8988T (cell line): ENCODE measurements around the gene EIF4A2.

Source experiments
- DNase-seq: peaks from one replicate; pipeline ENCODE4 v3.0.0; 2011

The EIF4A2 gene

GRCh38 chr3:186783058-186783730 lies at the start of gene EIF4A2:
Gene EIF4A2 (plus strand): TSS chr3:186783577. CDS start chr3:186783611, 34 bp downstream.
- peak; percentile 87 for DNase-seq

DNA sequence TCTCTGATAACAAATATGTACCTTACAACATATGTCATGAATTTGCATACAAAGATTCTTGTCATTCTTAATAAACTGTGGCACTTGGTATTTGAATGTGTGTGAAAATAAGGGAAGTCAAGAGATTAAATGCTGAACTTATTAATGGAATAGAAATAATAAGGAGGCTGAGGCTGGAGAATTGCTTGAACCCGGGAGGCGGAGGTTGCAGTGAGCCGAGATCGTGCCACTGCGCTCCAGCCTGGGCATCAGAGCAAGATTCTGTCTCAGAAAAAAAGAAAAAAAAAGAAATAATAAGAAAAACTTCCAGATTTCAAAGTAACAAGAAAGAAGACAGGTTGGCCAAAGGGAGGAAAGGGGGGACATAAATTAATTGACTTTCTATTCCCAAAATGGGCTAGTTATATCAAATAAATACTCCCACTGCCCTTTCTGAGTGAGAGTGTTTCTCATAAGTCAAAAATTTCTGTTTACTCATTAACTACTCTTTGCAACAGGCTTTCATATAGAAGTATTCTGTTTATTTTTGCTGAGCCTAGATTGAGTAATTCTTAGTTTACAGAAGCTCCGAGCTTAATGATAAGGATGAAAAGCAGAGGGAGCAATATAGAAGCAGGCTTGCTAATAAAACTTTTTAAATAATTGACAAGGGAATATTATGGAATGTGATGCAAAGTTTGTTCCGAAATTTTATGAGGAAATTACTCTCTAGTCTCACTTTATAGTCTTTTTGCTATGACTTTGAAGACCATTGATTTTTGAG lies 40.6 kb upstream of the EIF4A2 start:
- no peak for DNase-seq

GRCh38 chr3:186743666-186744065 lies 39.7 kb upstream of the EIF4A2 start:
- no peak for DNase-seq

GRCh38 chr3:186746008-186746407 lies 37.4 kb upstream of the EIF4A2 start:
- peak; percentile 50 for DNase-seq

GRCh38 chr3:186750316-186750715 lies 33.1 kb upstream of the EIF4A2 start:
- no peak for DNase-seq

DNA sequence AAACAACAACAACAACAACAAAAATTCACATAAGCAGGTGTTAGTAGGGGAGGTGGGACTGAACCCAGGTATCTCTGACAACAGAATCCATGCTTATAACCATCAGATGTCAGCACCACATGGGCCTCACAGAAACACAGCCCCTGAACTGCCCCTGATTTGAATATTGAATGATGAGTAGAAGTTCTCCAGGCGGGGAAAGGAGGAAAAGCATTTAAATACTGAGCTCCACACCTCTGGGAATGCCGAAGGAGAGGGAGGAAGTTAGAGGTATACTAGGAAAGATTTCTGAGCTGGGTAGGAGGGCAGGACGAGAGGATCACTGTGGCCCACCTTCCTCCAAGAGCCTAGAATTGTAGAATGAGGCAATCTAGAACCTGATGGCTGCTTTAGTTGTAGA lies 31.9 kb upstream of the EIF4A2 start:
- DNase-seq: no peak

GRCh38 chr3:186754006-186754405 lies 29.4 kb upstream of the EIF4A2 start:
- no peak for DNase-seq

GRCh38 chr3:186754871-186755270 lies 28.5 kb upstream of the EIF4A2 start:
- no peak for DNase-seq

- no peak for DNase-seq
Measured at GRCh38 chr3:186757214-186757613, 26.2 kb upstream of the EIF4A2 start.

- no peak for DNase-seq
Measured at GRCh38 chr3:186757686-186758220, 25.6 kb upstream of the EIF4A2 start.

GRCh38 chr3:186759231-186759930 lies 24.0 kb upstream of the EIF4A2 start:
- no peak for DNase-seq

- no peak for DNase-seq
Measured at GRCh38 chr3:186760141-186760833, 23.1 kb upstream of the EIF4A2 start.

GRCh38 chr3:186760897-186761447 lies 22.4 kb upstream of the EIF4A2 start:
- no peak for DNase-seq

- DNase-seq: no peak
Measured at GRCh38 chr3:186772281-186772694, 11.1 kb upstream of the EIF4A2 start.

DNA sequence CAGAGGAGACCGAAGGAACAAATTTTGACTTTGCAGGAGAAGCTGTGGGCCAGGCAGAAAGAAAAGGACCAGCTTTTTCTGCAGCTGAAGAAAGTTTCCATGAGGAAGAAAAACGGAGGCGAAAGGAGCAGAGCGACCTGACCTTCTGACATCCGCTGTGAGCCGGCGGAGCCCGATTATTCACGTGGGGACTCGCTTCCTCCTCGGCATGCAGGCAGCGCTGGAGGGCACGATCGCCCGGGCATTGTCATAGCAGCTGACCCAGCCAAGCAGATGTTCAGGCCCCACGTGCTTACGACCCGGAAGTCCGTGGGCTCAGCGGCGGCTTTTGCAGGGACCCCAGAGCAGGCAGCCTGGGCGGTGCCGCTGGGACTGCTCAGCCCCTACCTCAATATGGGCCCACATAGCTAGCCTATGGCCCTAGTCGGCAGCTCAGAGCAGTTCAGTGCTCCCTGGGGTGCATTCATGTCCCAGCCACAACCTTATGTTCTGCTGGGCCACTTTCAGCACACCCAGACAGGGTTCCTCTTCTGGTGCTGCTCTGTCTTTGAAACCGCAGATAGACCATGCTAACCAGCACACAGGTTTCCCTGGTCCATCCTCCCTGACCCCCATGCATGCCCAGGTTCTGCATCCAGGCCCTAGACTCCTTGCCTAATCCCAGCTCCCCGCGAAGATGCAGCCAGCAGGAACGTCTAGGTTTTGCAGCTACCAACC lies 10.5 kb upstream of the EIF4A2 start:
- DNase-seq: no peak

DNA sequence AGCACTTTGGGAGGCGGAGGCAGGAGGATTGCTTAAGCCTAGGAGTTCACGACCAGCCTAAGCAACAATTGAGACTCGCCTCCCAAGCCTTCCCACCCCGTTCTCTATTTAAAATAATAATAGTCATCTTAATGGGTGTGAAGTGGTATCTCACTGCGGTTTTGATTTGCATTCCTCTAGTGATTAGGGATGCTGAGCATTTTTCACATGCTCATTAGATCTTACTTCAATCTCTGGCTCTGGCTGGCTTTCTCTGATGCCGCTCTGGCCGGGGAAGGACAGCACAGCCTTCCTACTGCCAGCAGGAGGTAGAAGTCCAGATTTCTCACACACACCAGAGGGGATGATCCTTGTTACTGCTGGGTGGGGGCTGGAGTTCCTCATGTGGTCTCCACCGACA lies 7.4 kb upstream of the EIF4A2 start:
- DNase-seq: no peak

GRCh38 chr3:186779204-186779603 lies 4.2 kb upstream of the EIF4A2 start:
- DNase-seq: no peak

GRCh38 chr3:186782542-186783057 lies 777 bp upstream of the EIF4A2 start:
- no peak for DNase-seq

DNA sequence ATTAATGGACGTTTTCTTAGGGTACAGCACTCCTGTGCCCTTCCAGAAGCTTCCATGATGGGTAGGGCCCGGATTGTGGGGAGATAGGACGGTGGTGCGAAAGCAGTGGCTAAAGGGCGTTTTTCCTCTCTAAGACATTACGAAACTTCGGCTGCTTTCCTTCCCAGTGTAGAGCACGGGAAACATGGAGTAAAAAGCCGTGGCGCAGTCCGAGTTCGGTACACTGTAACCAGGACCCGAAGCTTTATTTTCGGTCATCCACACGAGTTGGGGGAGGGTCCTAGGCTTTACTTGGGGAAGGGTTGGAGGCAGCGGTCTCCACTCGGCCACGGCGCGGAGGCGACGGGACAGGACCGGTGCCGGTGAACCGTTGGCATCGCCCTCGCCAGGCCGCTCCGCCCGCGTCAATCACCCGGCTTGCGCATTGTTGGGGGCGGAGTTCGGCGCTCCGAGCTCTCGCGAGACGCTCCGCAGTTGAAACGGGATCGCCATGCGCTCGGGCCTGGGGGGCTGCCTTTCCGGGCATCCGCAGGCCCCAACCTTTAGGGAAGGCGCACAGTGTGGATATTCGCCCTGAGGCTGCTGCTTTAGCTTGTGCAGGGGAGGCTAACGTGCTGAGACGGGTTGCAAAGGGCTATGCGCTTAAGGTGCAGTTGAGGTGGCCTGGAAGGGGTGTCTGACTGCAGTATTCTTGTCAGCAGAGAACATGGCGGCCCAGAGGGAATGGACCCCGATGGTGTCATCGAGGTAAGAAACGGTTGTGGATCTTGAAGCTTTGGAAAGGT lies 546 bp downstream of the EIF4A2 start:
- DNase-seq: no peak

GRCh38 chr3:186784820-186785494 lies 1.6 kb downstream of the EIF4A2 start:
- no peak for DNase-seq
